Placental pericyte (primary cell): Measurements from ENCODE around the gene TAF1. TPM values are rescaled to one million over a fixed set of nuclear protein-coding genes. Genes with fewer than 3 reads are reported as not detected.

Experiments used
- small RNA-seq: library from RNA; depleted of rRNA; stranded (forward); fragments of <200 nt; gene quantifications from one replicate; pipeline ENCODE3, GENCODE V24; 2012; ENCODE audit warnings: low replicate concordance
- total RNA-seq: library from RNA; depleted of rRNA; stranded (reverse); fragments of >200 nt; gene quantifications from 2 replicates; pipeline ENCODE4 v1.2.3, GENCODE V29; 2012

Gene TAF1
- total RNA-seq, result 29.6 and 35.7 TPM in 2 replicates

GRCh38 chrX:71365875-71366673 is at the start of gene TAF1:
Gene TAF1 (plus strand): TSS chrX:71366357. CDS start chrX:71366375, 18 bp downstream.

Small RNA genes within 50 kb of the gene (small RNA-seq; reads per million reads assigned to genes)
- gene AL590762.4, result not detected
- not detected for gene RF00019

Other genes starting within 250 kb of the TAF1 start
- 27.4 and 34.4 TPM in 2 replicates for gene MED12, start 247.8 kb upstream of the TAF1 start, total RNA-seq
- 0.14 and 0.22 TPM in 2 replicates for gene NLGN3, start 221.5 kb upstream of the TAF1 start, total RNA-seq
- not detected in 2 replicates for gene GJB1, start 143.1 kb upstream of the TAF1 start, total RNA-seq
- gene ZMYM3, start 112.2 kb upstream of the TAF1 start, total RNA-seq, result 8.5 and 22.8 TPM in 2 replicates
- 432 and 447 TPM in 2 replicates for gene NONO, start 82.7 kb upstream of the TAF1 start, total RNA-seq
- 2.0 and 5.9 TPM in 2 replicates for gene ITGB1BP2, start 64.6 kb upstream of the TAF1 start, total RNA-seq
- 135 and 163 TPM in 2 replicates for gene OGT, start 166.7 kb downstream of the TAF1 start, total RNA-seq
- gene GCNA, start 212.1 kb downstream of the TAF1 start, total RNA-seq, result 1.7 and 2.8 TPM in 2 replicates